ENCODE results near the gene DGKB. TPM values are rescaled to one million over a fixed set of nuclear protein-coding genes. Genes with fewer than 3 reads are reported as not detected.

DGKB gene
- total RNA-seq, 1 experiment from 2014 or later: 0.48 TPM

GRCh38 chr7:14826426-14826825 is 76.1 kb downstream of the DGKB start:
- no peaks in the 10 kb centered on the region for H3K27me3 ChIP-seq (ENCODE audit: insufficient read depth, low read depth)
- intact Hi-C loops (cut with micrococcal nuclease; ENCODE audit: unreplicated experiment): no loop called here
- no peaks in the 10 kb centered on the region for H3K9me2 ChIP-seq (ENCODE audit: insufficient read depth)
- no peaks in the 10 kb centered on the region for H3F3A ChIP-seq (ENCODE audit: insufficient read depth, low read depth)
- no peak for TF ChIP-seq CTCF (conservative IDR thresholded peaks at IDR 0.05)
- TF ChIP-seq EZH2 (IDR thresholded peaks at IDR 0.05; ENCODE audit: low read depth): no peak
- no TSS peak for BruUV-seq (replicated peaks)
- ChIA-PET CTCF (no interaction called here), POLR2A (ENCODE audit: unreplicated experiment) (no interaction called here)
- no peaks in the 10 kb centered on the region for H4K20me1 ChIP-seq (ENCODE audit: insufficient read depth)
- H3K4me3 ChIP-seq: no peak overlapping the region
- no peaks in the 10 kb centered on the region for H3K79me2 ChIP-seq (ENCODE audit: low read depth)
- no peaks in the 10 kb centered on the region for H3K9me3 ChIP-seq (ENCODE audit: insufficient read depth, low read depth)
- no peaks in the 10 kb centered on the region for H3K4me1 ChIP-seq (replicated peaks; ENCODE audit: insufficient read depth)
- DNase-seq: no peak
- no peak overlapping the region for H3K27ac ChIP-seq
- no peak overlapping the region for H3K4me2 ChIP-seq
- no peak overlapping the region for H2AFZ ChIP-seq
- no peaks in the 10 kb centered on the region for H3K36me3 ChIP-seq (ENCODE audit: low read depth)

DNA sequence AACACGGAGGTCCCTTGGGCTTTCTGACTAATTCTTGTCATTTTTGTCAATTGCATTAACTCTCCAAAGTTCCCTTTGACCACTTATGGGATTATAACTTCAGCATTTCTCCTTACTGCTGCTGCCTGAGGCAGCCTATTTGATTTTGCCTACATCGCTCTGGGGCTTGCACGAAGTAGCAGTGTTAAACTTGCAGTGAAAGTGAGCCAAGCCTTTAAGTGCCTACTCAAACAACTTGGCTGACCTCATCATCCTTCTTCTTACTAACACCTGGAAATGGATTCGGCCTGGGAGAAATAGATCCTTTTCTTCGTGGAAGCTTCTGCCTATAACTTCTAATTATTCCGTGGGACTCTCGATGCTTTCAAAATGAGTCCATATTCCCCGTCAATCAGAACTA is 76.6 kb downstream of the DGKB start:
- no peaks in the 10 kb centered on the region for H3K9me2 ChIP-seq (ENCODE audit: insufficient read depth)
- H3K27ac ChIP-seq: no peak overlapping the region
- BruUV-seq (replicated peaks): no TSS peak
- DNase-seq: no peak
- no peak overlapping the region for H3K4me2 ChIP-seq
- H3K36me3 ChIP-seq (ENCODE audit: low read depth): no peaks in the 10 kb centered on the region
- H3K4me3 ChIP-seq: no peak overlapping the region
- CTCF ChIA-PET: no interaction called here
- H3K4me1 ChIP-seq (replicated peaks; ENCODE audit: insufficient read depth): no peaks in the 10 kb centered on the region
- no peaks in the 10 kb centered on the region for H3K27me3 ChIP-seq (ENCODE audit: insufficient read depth, low read depth)
- H3K79me2 ChIP-seq (ENCODE audit: low read depth): no peaks in the 10 kb centered on the region
- H3F3A ChIP-seq (ENCODE audit: insufficient read depth, low read depth): no peaks in the 10 kb centered on the region
- POLR2A ChIA-PET (ENCODE audit: unreplicated experiment): no interaction called here
- no peaks in the 10 kb centered on the region for H3K9me3 ChIP-seq (ENCODE audit: insufficient read depth, low read depth)
- intact Hi-C loops (cut with micrococcal nuclease; ENCODE audit: unreplicated experiment): no loop called here
- TF ChIP-seq CTCF (conservative IDR thresholded peaks at IDR 0.05) (no peak), EZH2 (IDR thresholded peaks at IDR 0.05; ENCODE audit: low read depth) (no peak)
- H4K20me1 ChIP-seq (ENCODE audit: insufficient read depth): no peaks in the 10 kb centered on the region
- no peak overlapping the region; the same call in 1 of the 2 replicates for H2AFZ ChIP-seq

DNA sequence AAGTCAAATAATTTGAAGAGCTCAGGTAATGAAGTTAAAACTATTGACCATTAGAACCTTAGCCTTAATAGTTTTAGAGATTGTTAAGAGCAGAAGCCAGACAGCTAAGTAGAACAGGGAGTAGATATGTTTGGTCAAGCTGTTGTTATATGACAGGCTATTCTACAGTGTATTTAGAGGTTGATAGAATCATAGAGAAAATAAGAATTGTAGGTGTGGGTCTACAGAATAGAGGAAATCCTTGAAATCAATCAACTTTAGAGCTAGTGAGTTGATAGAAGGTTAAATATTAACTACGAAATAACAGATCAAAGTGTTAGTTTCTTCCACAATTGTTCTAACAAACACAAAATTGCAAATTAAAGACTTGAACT is 80.1 kb downstream of the DGKB start:
- Histone ChIP-seq H4K20me1 (ENCODE audit: insufficient read depth) (no peaks in the 10 kb centered on the region), H3K36me3 (ENCODE audit: low read depth) (no peaks in the 10 kb centered on the region), H3K9me2 (ENCODE audit: insufficient read depth) (0 out of 2 replicates have a peak, but pooled peaks cover 5% of the 10 kb centered on the region), H3K27me3 (ENCODE audit: insufficient read depth, low read depth) (no peaks in the 10 kb centered on the region), H3K9me3 (ENCODE audit: insufficient read depth, low read depth) (no peaks in the 10 kb centered on the region), H3K27ac (no peak overlapping the region), H3K4me3 (no peak overlapping the region), H3F3A (ENCODE audit: insufficient read depth, low read depth) (no peaks in the 10 kb centered on the region), H3K4me2 (no peak overlapping the region), H3K4me1 (replicated peaks; ENCODE audit: insufficient read depth) (no peaks in the 10 kb centered on the region), H2AFZ (no peak overlapping the region), H3K79me2 (ENCODE audit: low read depth) (no peaks in the 10 kb centered on the region)
- peak in 1 of 2 experiments; percentile 10 for DNase-seq
- TF ChIP-seq CTCF (conservative IDR thresholded peaks at IDR 0.05) (no peak), EZH2 (IDR thresholded peaks at IDR 0.05; ENCODE audit: low read depth) (no peak)
- no TSS peak for BruUV-seq (replicated peaks)
- intact Hi-C loops (cut with micrococcal nuclease; ENCODE audit: unreplicated experiment): no loop called here
- POLR2A ChIA-PET (ENCODE audit: unreplicated experiment): no interaction called here
- CTCF ChIA-PET: no interaction called here

Measured in PC-9 (cell line).